HepG2 (cell line): ENCODE data around the gene MBOAT7. TPM values are rescaled to one million over a fixed set of nuclear protein-coding genes. Genes with fewer than 3 reads are reported as not detected.
A peak's percentile ranks its signal among the peaks of the same experiment; 100 is the strongest.

ENCODE experiments used
- ATAC-seq: fragments of 200-7000 bp; cut with Tn5 transposase; 3 replicates; pipeline ENCODE4 v1.9.1; 2020; ENCODE audit warnings: mild to moderate bottlenecking, moderate library complexity
- BruUV-seq: library from RNA; stranded (reverse); fragments of 400-500 nt; replicated peaks from 2 replicates; lab custom pipeline; 2021; lab: Mats Ljungman, UMichigan
- CTCF ChIA-PET: fragments of 300-600 bp; formaldehyde crosslinking; extraction: SDS; loops from one replicate; lab custom pipeline; 2021; ENCODE audit warnings: low total read pairs, inconsistent platforms, low intra/inter-chr PET ratio; lab: Yijun Ruan, JAX
- POLR2A ChIA-PET: fragments of 350-600 bp; sonication (Branson Sonifier 250); formaldehyde crosslinking; loops from one replicate; lab custom pipeline; 2020; ENCODE audit warnings: antibody characterized with exemption, inconsistent platforms; lab: Yijun Ruan, JAX
- DNase-seq: peaks from one replicate; pipeline ENCODE4 v3.0.0-alpha.2; 2015; ENCODE audit warnings: low spot score
- FAIRE-seq: peaks from 3 replicates; lab custom pipeline; 2011; peaks lifted over from hg19 to GRCh38; lab: Jason Lieb, UNC
- H2AFZ ChIP-seq: one replicate; pipeline ENCODE4 v1.6.1; 2011; ENCODE audit warnings: low read length, inconsistent platforms
- H3K27ac ChIP-seq: fragments of 300-600 bp; 3 replicates; pipeline ENCODE4 v1.8.0; 2011; ENCODE audit warnings: mixed run types, mild to moderate bottlenecking, mixed read lengths, low read length, inconsistent platforms; ENCODE audit not compliant: insufficient read depth; ENCODE audit errors: extremely low read length
- H3K27me3 ChIP-seq, 2 experiments: fragments of 200-600 bp in 1 of 2; 2 replicates in 1 of 2; 3 replicates in 1 of 2; pipeline versions ENCODE4 v1.6.0 to v1.8.0; 2011; ENCODE audit warnings: low read length in 2 of 2, mild to moderate bottlenecking in 2 of 2, moderate library complexity in 2 of 2, inconsistent platforms in 1 of 2; ENCODE audit not compliant: insufficient read depth in 2 of 2, control insufficient read depth in 1 of 2
- H3K36me3 ChIP-seq, 2 experiments: fragments of 200-600 bp in 1 of 2; replicated peaks in 1 of 2; 2 replicates in 1 of 2; 3 replicates in 1 of 2; pipeline versions ENCODE4 v1.5.1 to v1.8.0; 2011; ENCODE audit warnings: low read length in 2 of 2, inconsistent platforms in 1 of 2; ENCODE audit not compliant: insufficient read depth in 2 of 2, control insufficient read depth in 1 of 2
- H3K4me1 ChIP-seq: 2 replicates; pipeline ENCODE4 v1.5.1; 2012; ENCODE audit warnings: low read length, inconsistent platforms; ENCODE audit not compliant: insufficient read depth
- H3K4me2 ChIP-seq: 2 replicates; pipeline ENCODE4 v1.6.0; 2011; ENCODE audit warnings: low read depth, low read length, inconsistent platforms
- H3K4me3 ChIP-seq, 3 experiments: fragments of 200-600 bp in 1 of 3; sonication (generic), shearing (Covaris generic) in 1 of 3; replicated peaks in 1 of 3; 2 replicates each; pipeline ENCODE4 v1.5.1; 2011 to 2016; ENCODE audit warnings: low read length in 3 of 3, inconsistent platforms in 2 of 3, low read depth in 2 of 3, mild to moderate bottlenecking in 2 of 3, control low read depth in 1 of 3, mixed read lengths in 1 of 3; ENCODE audit not compliant: insufficient read depth in 1 of 3
- H3K79me2 ChIP-seq: one replicate; pipeline ENCODE4 v1.6.1; 2011; ENCODE audit warnings: low read length, inconsistent platforms; ENCODE audit not compliant: insufficient read depth
- H3K9ac ChIP-seq: 2 replicates; pipeline ENCODE4 v1.6.0; 2011; ENCODE audit warnings: mild to moderate bottlenecking, low read depth, low read length, inconsistent platforms; ENCODE audit not compliant: insufficient read depth
- H3K9me3 ChIP-seq: 2 replicates; pipeline ENCODE4 v1.5.1; 2012; ENCODE audit warnings: mild to moderate bottlenecking, low read length
- H4K20me1 ChIP-seq: 2 replicates; pipeline ENCODE4 v1.6.0; 2011; ENCODE audit warnings: inconsistent platforms, mild to moderate bottlenecking, low read length, moderate library complexity; ENCODE audit not compliant: insufficient read depth
- AGO2 ChIP-seq: fragments of 200-400 bp; formaldehyde crosslinking; optimal IDR thresholded peaks from 2 replicates; pipeline ENCODE3; 2017; ENCODE audit warnings: mild to moderate bottlenecking, low read depth, low read length, moderate library complexity
- EEA1 ChIP-seq: sonication (generic); formaldehyde crosslinking; IDR thresholded peaks from 2 replicates; pipeline ENCODE4 v1.5.1; 2020; ENCODE audit warnings: mild to moderate bottlenecking, missing genetic modification reagents, borderline replicate concordance
- ELF3 ChIP-seq: IDR thresholded peaks from 2 replicates; pipeline ENCODE4 v1.6.1; 2016; ENCODE audit warnings: missing genetic modification reagents, missing compliant biosample characterization
- HNF4G ChIP-seq, 2 experiments: sonication (generic) in 1 of 2; formaldehyde crosslinking in 1 of 2; IDR thresholded peaks; 2 replicates each; pipeline versions ENCODE4 v1.4.0 to v1.6.1; 2011 to 2020; ENCODE audit warnings: borderline replicate concordance in 2 of 2, low read depth in 2 of 2, mild to moderate bottlenecking in 2 of 2, low read length in 1 of 2, missing genetic modification reagents in 1 of 2, moderate library complexity in 1 of 2
- HNRNPL ChIP-seq: fragments of 200-400 bp; formaldehyde crosslinking; IDR thresholded peaks from 2 replicates; pipeline ENCODE4 v1.6.1; 2017; ENCODE audit warnings: mild to moderate bottlenecking, low read depth, low read length
- JUNB ChIP-seq: sonication (generic); formaldehyde crosslinking; IDR thresholded peaks from 2 replicates; pipeline ENCODE4 v1.8.0; 2022; ENCODE audit warnings: missing genetic modification reagents, mild to moderate bottlenecking, borderline replicate concordance
- KDM5B ChIP-seq: sonication (generic); formaldehyde crosslinking; IDR thresholded peaks from 2 replicates; pipeline ENCODE4 v1.4.0; 2020; ENCODE audit warnings: missing genetic modification reagents, mild to moderate bottlenecking, borderline replicate concordance
- NFKBIZ ChIP-seq: IDR thresholded peaks from 2 replicates; pipeline ENCODE4 v1.6.1; 2018; ENCODE audit warnings: missing genetic modification reagents, missing compliant biosample characterization
- RAD51 ChIP-seq: fragments of 450-650 bp; IDR thresholded peaks from 2 replicates; pipeline ENCODE4 v1.6.1; 2016; ENCODE audit warnings: borderline replicate concordance
- XRCC5 ChIP-seq: fragments of 200-400 bp; formaldehyde crosslinking; optimal IDR thresholded peaks from 2 replicates; pipeline ENCODE3; 2017; ENCODE audit warnings: mild to moderate bottlenecking, low read length
- ZBTB7B ChIP-seq: sonication (generic); formaldehyde crosslinking; IDR thresholded peaks from 2 replicates; pipeline ENCODE4 v1.4.0; 2020; ENCODE audit warnings: missing genetic modification reagents
- ZNF589 ChIP-seq: sonication (generic); formaldehyde crosslinking; conservative IDR thresholded peaks from 2 replicates; pipeline ENCODE4 v1.8.0; 2022; ENCODE audit warnings: mild to moderate bottlenecking, moderate library complexity, missing genetic modification reagents
- WGBS: methylation state at CpG from one replicate; pipeline ENCODE4 v1.1.6; 2017; ENCODE audit warnings: low lambda C conversion rate; 5-methylcytosine and 5-hydroxymethylcytosine counted together
- in situ Hi-C: cut with HindIII; loops from 2 replicates; pipeline ENCODE4 v1.10.0; 2017; ENCODE audit warnings: low pct_unique_long_range_greater_than_20kb; ENCODE audit not compliant: extremely low pct_ligation_motif_present
- intact Hi-C: fragments of 100-400 bp; cut with micrococcal nuclease; formaldehyde crosslinking; loops from one replicate; pipeline ENCODE4 v1.10.0; 2022; ENCODE audit not compliant: unreplicated experiment
- polyA plus RNA-seq, 8 experiments: library from polyadenylated mRNA; depleted of rRNA in 3 of 8; stranded (reverse) in 7 of 8; unstranded in 1 of 8; fragments of >200 nt; fragmentation: Illumina TruSeq in 4 of 8; extraction: Trizol in 4 of 8; gene quantifications; 2 replicates each; pipeline versions ENCODE4 v1.2.1 to v1.2.3, GENCODE V29; 2011 to 2016; ENCODE audit warnings: low read depth in 4 of 8, missing spikeins in 1 of 8, mixed read lengths in 1 of 8; ENCODE audit not compliant: insufficient read depth in 1 of 8
- total RNA-seq, 5 experiments: library from RNA; depleted of rRNA; stranded (reverse); fragments of >200 nt; fragmentation: Illumina TruSeq; extraction: Trizol; gene quantifications; 2 replicates each; pipeline ENCODE4 v1.2.3, GENCODE V29; 2016; ENCODE audit warnings: low read depth in 1 of 5
- TF ChIP-seq, protein P1 (sequence below): sonication (generic); formaldehyde crosslinking; IDR thresholded peaks from 2 replicates; pipeline ENCODE4 v1.8.0; 2022; ENCODE audit warnings: mild to moderate bottlenecking, missing genetic modification reagents
- TF ChIP-seq, protein P2 (sequence below): sonication (generic); formaldehyde crosslinking; IDR thresholded peaks from 2 replicates; pipeline ENCODE4 v1.4.0; 2020; ENCODE audit warnings: missing genetic modification reagents, borderline replicate concordance

The MBOAT7 gene
- total and polyA plus RNA-seq, 2 of the 13 experiments (the other 11 are each of a cell fraction or from before 2014, with no cell fraction given) = 22.2 to 25.5 TPM

DNA sequence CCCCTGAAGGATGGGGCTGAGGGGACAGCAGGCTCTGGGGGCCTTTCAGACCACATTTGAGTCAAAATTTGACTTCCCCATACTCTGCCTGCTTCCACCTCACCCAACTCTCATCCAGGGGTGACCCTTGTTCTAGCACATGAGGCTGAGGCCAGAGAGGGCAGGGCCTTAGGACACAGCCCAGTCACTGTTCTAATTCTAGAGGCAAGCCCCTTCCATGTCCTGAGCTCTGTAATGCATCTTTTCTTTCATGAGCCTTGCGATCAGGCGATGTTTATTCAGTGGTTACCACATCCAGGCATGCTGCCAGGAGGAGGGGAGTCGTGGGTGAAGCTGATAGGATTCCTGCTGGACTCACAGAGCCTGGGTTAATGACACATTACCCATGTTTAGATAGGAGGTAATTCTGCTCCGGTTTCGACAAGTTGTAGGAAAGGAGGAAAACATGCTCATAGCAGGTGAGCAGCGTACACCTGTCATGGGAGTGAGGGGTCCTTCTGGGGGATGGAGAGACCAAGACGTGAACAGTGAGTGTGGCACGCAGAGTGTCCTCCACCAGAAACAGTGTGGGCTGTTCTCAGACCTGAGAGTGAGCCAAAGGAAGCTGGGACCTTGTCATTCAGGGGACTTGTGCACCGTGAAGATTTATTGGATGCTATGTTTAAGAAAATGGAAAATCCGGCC is 20.6 kb upstream of the MBOAT7 start (continued):
- peak; percentile 21; the same call in 1 of the 2 replicates for TF ChIP-seq HNF4G (IDR thresholded peaks at IDR 0.05; ENCODE audit: borderline replicate concordance, low read depth, low read length)
- no peak for TF ChIP-seq HNF4G (CRISPR knock-in tag; IDR thresholded peaks at IDR 0.05; ENCODE audit: borderline replicate concordance, low read depth)
- no peak for TF ChIP-seq RAD51
- TF ChIP-seq, protein P1, sequence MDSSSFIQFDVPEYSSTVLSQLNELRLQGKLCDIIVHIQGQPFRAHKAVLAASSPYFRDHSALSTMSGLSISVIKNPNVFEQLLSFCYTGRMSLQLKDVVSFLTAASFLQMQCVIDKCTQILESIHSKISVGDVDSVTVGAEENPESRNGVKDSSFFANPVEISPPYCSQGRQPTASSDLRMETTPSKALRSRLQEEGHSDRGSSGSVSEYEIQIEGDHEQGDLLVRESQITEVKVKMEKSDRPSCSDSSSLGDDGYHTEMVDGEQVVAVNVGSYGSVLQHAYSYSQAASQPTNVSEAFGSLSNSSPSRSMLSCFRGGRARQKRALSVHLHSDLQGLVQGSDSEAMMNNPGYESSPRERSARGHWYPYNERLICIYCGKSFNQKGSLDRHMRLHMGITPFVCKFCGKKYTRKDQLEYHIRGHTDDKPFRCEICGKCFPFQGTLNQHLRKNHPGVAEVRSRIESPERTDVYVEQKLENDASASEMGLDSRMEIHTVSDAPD = peak; percentile 69; the same call in 1 of the 2 replicates

- Histone ChIP-seq H3K27ac (peak overlapping the region; percentile 80), H4K20me1 (peaks cover 50% of the 10 kb centered on the region), H3K4me2 (peak overlapping the region; percentile 83), H3K27me3 (no peaks in the 10 kb centered on the region), H3K36me3 (peaks cover 20 to 38% of the 10 kb centered on the region in 2 experiments), H2AFZ (no peak overlapping the region), H3K4me3 (peak overlapping the region in 2 of 3 experiments; percentile 15 to 55; a peak in 3 of 6 replicates), H3K4me1 (peaks cover 75% of the 10 kb centered on the region), H3K9ac (peak overlapping the region; percentile 57), H3K79me2 (peaks cover 19% of the 10 kb centered on the region), H3K9me3 (no peaks in the 10 kb centered on the region)
- DNase-seq = no peak
- peak; percentile 40 for ATAC-seq
- CTCF ChIA-PET = interaction anchor here (0.6 kb wide), 1 partner anchor 22 kb away, joined by 3 read pairs; no protein-coding TSS in a partner anchor
- POLR2A ChIA-PET = interaction anchor here (1.2 to 4.9 kb wide), 5 partner anchors 9 to 72 kb away, joined by 3 to 114 read pairs (median 17); partner anchors contain the start of genes CNOT3, LENG1, MBOAT7 and RPS9
- WGBS = 4% methylated on average over 5 of the region's 24 CpGs
- intact Hi-C loops (no loop called here), in situ Hi-C loops (no loop called here)
- BruUV-seq = TSS peak; percentile 89
- no peak for FAIRE-seq
- TF ChIP-seq JUNB (CRISPR knock-in tag) (no peak), ZNF589 (CRISPR knock-in tag) (peak; percentile 14; the same call in 1 of the 2 replicates), ZBTB7B (peak; percentile 43; the same call in 1 of the 2 replicates), AGO2 (peak; percentile 98), NFKBIZ (CRISPR knock-in tag) (no peak), ELF3 (no peak), XRCC5 (peak; percentile 20), EEA1 (CRISPR knock-in tag) (0 out of 2 replicates have a peak, but pooled peaks have one; percentile 69), KDM5B (CRISPR knock-in tag) (0 out of 2 replicates have a peak, but pooled peaks have one; percentile 39), HNRNPL (0 out of 2 replicates have a peak, but pooled peaks have one; percentile 27)
- TF ChIP-seq, protein P2, sequence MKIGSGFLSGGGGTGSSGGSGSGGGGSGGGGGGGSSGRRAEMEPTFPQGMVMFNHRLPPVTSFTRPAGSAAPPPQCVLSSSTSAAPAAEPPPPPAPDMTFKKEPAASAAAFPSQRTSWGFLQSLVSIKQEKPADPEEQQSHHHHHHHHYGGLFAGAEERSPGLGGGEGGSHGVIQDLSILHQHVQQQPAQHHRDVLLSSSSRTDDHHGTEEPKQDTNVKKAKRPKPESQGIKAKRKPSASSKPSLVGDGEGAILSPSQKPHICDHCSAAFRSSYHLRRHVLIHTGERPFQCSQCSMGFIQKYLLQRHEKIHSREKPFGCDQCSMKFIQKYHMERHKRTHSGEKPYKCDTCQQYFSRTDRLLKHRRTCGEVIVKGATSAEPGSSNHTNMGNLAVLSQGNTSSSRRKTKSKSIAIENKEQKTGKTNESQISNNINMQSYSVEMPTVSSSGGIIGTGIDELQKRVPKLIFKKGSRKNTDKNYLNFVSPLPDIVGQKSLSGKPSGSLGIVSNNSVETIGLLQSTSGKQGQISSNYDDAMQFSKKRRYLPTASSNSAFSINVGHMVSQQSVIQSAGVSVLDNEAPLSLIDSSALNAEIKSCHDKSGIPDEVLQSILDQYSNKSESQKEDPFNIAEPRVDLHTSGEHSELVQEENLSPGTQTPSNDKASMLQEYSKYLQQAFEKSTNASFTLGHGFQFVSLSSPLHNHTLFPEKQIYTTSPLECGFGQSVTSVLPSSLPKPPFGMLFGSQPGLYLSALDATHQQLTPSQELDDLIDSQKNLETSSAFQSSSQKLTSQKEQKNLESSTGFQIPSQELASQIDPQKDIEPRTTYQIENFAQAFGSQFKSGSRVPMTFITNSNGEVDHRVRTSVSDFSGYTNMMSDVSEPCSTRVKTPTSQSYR = peak; percentile 35; the same call in 1 of the 2 replicates
Measured at GRCh38 chr19:54209058-54209810, 19.9 kb upstream of the MBOAT7 start.
